ENCODE results near the gene DNM3. TPM values are rescaled to one million over a fixed set of nuclear protein-coding genes. Genes with fewer than 3 reads are reported as not detected.

DNM3 gene
- total and polyA plus RNA-seq, 4 donors: 2.1 to 16.3 (median 5.6) TPM

DNA sequence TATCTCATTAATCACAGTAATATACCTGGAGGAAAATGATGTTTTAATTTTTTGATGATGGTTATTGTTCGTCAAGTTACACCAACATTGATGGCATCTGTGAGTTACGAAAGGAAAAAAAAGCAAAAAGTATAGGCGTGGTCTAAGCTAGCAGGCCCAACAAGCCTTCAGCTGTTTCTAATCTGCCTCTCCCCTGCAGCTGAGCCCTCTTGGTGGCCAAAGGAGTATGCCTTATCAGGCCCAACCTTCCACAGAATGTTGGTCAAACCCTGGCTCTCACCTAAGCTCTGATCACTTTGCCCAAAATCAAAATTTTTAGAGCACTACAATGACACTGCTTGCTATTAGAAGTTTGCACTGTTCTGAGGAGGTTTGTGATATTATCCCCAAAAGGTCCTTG lies 584.0 kb downstream of the DNM3 start:
- no peak for ATAC-seq (ENCODE audit: insufficient read depth, low FRiP score)
- no peak overlapping the region for H3K9ac ChIP-seq (ENCODE audit: insufficient read depth in 1 of 2, low read length in 2 of 2)
- H3K36me3 ChIP-seq (ENCODE audit: control insufficient read depth in 4 of 4, insufficient read depth in 4 of 4, low read length in 4 of 4): no peaks in the 10 kb centered on the region

DNA sequence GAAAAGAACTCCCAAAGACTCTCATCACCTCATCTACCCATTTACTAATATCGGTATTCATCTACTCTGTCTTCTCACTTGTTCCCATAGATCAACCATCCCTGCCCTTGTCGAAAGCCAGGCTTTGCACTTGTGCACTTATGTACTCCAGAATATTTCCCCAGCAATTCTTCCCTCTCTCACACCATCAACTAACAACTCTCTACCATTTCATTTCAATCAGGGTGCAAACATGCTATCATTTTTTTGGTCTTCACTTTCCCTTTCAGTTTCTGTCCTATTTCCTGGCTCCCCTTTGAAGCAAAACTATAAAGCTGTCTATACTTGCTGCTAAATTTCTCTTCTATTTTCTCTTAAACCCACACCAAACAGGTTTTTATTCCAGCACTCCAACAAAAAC lies 585.9 kb downstream of the DNM3 start:
- Histone ChIP-seq H3K9me3 (ENCODE audit: control insufficient read depth in 4 of 4, insufficient read depth in 3 of 4, low read length in 3 of 4) (peaks cover 0 to 2% (median 0%) of the 10 kb centered on the region in 4 donors), H3K36me3 (ENCODE audit: control insufficient read depth in 4 of 4, insufficient read depth in 4 of 4, low read length in 4 of 4) (peaks cover 0 to 1% (median 0%) of the 10 kb centered on the region in 4 donors), H3K4me1 (ENCODE audit: control insufficient read depth in 5 of 5, insufficient read depth in 5 of 5, low read length in 5 of 5) (peaks cover 0 to 12% (median 3%) of the 10 kb centered on the region in 5 donors), H3K27ac (ENCODE audit: low read depth in 1 of 2, low read length in 1 of 2) (no peak overlapping the region), H3K4me3 (no peak overlapping the region), H3K27me3 (ENCODE audit: control insufficient read depth in 3 of 3, insufficient read depth in 3 of 3, low read length in 2 of 3) (no peaks in the 10 kb centered on the region), H3K9ac (ENCODE audit: insufficient read depth in 1 of 2, low read length in 2 of 2) (no peak overlapping the region)
- DNase-seq: no peak
- no peak for TF ChIP-seq CTCF (IDR thresholded peaks at IDR 0.05; ENCODE audit: control extremely low read depth, extremely low read depth)
- WGBS, 2 donors: 94 to 95% methylated on average over 2 of the region's 2 CpGs
- ATAC-seq (ENCODE audit: insufficient read depth, low FRiP score): no peak

More for the DNA sequence above, 584.0 kb downstream of the DNM3 start:
- no peak overlapping the region for H3K27ac ChIP-seq (ENCODE audit: low read depth in 1 of 2, low read length in 1 of 2)
- TF ChIP-seq CTCF (IDR thresholded peaks at IDR 0.05; ENCODE audit: control extremely low read depth, extremely low read depth): no peak
- peaks cover 0 to 2% (median 0%) of the 10 kb centered on the region in 4 donors for H3K9me3 ChIP-seq (ENCODE audit: control insufficient read depth in 4 of 4, insufficient read depth in 3 of 4, low read length in 3 of 4)
- peaks cover 4 to 9% (median 6%) of the 10 kb centered on the region in 5 donors for H3K4me1 ChIP-seq (ENCODE audit: control insufficient read depth in 5 of 5, insufficient read depth in 5 of 5, low read length in 5 of 5)
- DNase-seq: no peak
- no peaks in the 10 kb centered on the region for H3K27me3 ChIP-seq (ENCODE audit: control insufficient read depth in 3 of 3, insufficient read depth in 3 of 3, low read length in 2 of 3)
- no peak overlapping the region for H3K4me3 ChIP-seq
- 89 to 94% methylated on average over 3 of the region's 3 CpGs for WGBS, 2 donors

DNA sequence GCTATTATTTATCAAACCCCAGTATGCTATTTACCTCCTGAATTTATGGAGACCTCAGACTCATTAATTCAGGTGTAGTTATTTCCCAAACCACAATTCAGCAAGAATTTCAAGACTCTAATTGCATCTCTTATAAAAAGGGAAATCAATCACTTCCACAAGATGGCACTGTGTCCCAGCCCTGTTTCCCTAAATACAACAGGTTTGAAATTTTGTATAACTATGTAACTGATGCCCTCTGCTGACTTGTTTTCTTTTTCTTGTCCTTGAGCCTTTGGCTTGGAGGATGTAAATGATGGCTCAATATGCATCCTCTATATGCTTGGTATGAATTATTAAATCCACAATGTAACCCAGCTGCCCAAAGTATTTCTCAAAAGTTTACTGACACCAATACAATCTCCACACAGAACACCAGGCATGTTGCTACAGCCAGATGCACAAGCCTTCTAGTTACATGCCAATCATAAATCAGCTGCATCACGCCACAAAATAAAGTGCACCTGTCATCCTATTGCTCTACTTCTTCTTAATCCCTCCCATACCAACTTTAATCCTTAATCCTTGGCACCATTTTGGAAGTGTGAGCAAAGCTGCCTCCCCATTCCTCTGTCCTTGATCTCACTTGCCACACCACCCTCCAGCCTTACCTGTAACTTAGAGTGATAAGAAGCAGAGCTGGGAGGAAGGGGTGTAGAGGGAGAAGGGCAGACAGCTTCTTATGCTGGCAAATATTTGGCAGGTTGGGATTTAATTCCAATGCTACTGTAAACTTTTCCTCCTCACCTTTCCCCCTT lies 588.2 kb downstream of the DNM3 start:
- H3K4me1 ChIP-seq (ENCODE audit: control insufficient read depth in 5 of 5, insufficient read depth in 5 of 5, low read length in 5 of 5): peaks cover 0 to 13% (median 3%) of the 10 kb centered on the region in 5 donors
- DNase-seq: peak; percentile 35 to 87 (median 83)
- H3K4me3 ChIP-seq: no peak overlapping the region
- no peaks in the 10 kb centered on the region for H3K27me3 ChIP-seq (ENCODE audit: control insufficient read depth in 3 of 3, insufficient read depth in 3 of 3, low read length in 2 of 3)
- no peak overlapping the region for H3K9ac ChIP-seq (ENCODE audit: insufficient read depth in 1 of 2, low read length in 2 of 2)
- WGBS, 2 donors: 80 to 89% methylated on average over 1 of the region's 1 CpG
- H3K9me3 ChIP-seq (ENCODE audit: control insufficient read depth in 4 of 4, insufficient read depth in 3 of 4, low read length in 3 of 4): no peaks in the 10 kb centered on the region
- H3K27ac ChIP-seq (ENCODE audit: low read depth in 1 of 2, low read length in 1 of 2): no peak overlapping the region
- peak; percentile 68 for TF ChIP-seq CTCF (IDR thresholded peaks at IDR 0.05; ENCODE audit: control extremely low read depth, extremely low read depth)
- ATAC-seq (ENCODE audit: insufficient read depth, low FRiP score): no peak
- peaks cover 0 to 1% (median 0%) of the 10 kb centered on the region in 4 donors for H3K36me3 ChIP-seq (ENCODE audit: control insufficient read depth in 4 of 4, insufficient read depth in 4 of 4, low read length in 4 of 4)

Data from lung (tissue), 12 donors.